CD4-positive, alpha-beta T cell treated with Interleukin-15 for 1 hour (primary cell): ENCODE results near the gene GSTO2.
"Not testable (repeated sequence)": the region's sequence is repeated elsewhere in the genome, so short reads cannot be mapped to it uniquely, and the experiment has no call there.

Source experiments
- DNase-seq: peaks from one replicate; pipeline ENCODE4 v3.0.0-alpha.2; 2020

The GSTO2 gene

GRCh38 chr10:104268713-104269645 is at the start of gene GSTO2:
TSS of gene GSTO2 (plus strand) at chr10:104269184. CDS start at chr10:104274916, 5,732 bp downstream.
- peak; percentile 99 for DNase-seq

DNA sequence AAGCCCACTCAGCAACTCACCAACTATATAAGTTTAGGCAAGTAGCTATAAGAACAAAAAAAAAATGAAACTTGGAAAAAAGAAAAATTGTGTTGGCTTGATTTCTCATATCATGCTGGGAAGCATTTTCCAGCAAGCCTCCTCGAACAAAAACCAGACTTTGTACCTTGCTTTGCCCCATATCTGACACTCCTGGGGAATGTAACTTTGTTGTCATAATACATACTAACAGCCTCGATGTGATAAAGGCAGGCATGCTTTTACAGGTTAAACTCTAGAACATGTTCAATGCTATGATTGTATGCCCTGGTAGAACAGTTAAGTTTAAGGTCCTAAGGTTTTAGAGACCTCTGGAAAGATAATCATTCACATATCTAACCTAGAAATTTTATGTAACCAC is 48.5 kb upstream of the GSTO2 start:
- DNase-seq = no peak

DNA sequence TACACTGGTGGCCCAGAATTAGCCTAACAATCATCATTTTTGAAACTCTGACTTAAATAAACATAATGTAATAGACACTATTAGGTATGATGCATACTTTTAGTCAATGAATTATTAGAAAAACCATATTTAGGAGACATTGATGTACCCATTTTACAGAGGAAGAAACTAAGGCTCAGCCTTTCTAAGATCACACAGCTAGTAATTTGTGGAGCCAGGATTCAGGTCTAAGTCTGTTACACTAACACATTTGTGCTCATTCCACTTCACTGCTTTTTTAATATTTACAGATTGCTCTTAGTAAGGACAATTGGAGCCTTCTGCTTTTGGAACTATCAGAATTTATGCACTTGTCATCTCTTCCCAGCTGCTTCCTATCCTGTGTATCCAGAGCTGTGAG is 45.7 kb upstream of the GSTO2 start:
- DNase-seq = no peak

- DNase-seq = no peak
Measured at GRCh38 chr10:104230490-104230889, 38.5 kb upstream of the GSTO2 start.

DNA sequence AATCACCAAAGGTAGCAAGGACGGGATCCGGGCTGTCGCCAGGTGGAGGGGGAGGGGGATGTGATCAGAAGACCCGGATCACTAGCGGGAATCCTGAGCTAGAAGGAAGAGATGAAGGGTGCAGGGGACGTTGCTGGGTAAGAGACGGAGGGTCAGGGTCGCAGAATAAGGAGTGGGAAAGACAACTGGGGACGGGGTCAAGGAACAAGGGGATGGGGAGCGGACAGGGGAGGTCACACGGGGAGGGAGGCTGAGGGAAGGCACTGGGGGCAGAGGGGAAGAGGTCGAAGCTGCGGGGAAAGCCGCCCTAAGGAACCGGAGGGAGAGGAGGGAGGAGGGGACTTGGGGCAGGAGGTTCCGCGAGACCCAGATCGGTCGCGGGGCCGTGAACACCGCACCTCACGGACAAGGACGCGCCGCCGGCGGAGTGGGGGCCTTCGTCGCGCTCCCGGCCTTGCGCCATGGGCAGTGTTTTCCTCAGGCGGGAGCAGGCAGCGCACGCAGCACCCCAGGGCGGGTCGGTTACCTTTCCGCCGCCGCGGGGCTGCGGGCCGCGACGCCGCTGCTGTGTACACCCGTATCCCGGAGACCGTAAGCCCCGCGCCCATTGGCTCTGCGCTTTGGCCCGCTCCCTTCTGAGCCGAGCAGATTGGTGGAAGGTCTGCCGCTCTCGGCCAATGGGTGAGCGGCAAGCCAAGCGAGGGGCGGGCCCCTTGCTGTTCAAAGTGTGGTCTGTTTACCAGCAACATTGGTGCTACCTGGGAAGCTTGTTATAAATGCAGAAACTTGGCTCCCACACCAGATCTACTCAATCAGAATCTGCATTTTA is 37.0 kb upstream of the GSTO2 start, which contains the start of gene CFAP43:
Gene CFAP43, minus strand, starts transcription at position 581 of the 829 bp plus-strand sequence. Its CDS starts 118 bp downstream, at position 463.
- peak; percentile 98 for DNase-seq

- DNase-seq = no peak
Measured at GRCh38 chr10:104232613-104233102, 36.3 kb upstream of the GSTO2 start.

DNA sequence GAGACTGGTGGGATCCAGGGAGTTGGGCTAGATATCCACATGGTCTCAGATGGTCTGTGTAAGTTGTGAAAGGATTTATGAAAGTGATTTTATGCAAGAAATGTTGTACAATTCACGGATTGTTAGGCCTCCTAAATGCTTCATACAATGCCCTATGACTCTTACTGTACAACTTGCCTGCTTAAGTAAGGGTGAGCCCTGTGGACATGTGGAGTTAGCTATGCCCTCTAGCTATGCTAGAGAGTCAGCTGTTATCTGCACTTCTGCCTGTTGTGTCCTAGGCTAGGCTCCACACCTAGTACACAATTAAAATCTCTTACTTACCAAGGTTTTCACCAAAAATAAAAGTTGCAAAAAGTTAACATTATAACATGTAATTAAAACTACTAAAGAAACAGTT is 35.2 kb upstream of the GSTO2 start:
- DNase-seq = no peak

DNA sequence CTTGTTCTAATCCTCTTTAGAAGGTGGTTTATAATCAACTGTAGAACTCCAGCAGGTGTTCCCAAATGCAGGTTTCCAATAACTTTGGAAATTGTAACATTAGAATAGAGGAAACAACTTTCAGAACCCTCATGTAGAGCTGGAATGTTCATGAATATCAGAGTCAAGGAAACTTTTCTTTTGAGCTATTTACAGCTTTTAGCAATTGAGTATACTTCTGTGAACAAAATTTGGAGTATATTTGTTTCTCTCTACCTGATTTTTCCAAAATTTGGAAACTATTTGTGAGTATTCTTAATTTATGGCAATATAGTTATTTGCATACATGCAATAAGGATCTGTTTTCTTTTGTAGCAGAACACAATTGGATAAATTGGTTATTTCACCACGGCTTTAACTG is 34.0 kb upstream of the GSTO2 start:
- no peak for DNase-seq

DNA sequence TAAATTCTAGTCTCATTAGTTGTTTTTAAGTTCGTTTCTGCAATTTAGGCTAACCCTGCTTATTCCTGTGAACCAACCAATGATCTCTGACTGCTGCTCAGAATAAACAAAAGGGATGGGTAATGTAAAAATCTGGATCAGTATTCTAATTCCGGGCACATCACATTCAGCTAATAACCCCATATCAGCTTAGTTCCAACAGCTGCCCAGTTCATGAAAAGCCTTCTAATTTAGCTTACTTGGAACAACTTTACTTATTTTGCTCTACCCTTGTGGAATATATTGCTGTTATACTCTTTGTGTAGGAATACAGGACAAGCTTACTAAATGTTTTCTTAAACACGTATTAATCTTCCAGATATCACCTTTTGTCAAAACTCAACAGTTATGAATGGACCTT is 33.2 kb upstream of the GSTO2 start:
- no peak for DNase-seq

- DNase-seq = no peak
Measured at GRCh38 chr10:104240078-104240477, 28.9 kb upstream of the GSTO2 start.

DNA sequence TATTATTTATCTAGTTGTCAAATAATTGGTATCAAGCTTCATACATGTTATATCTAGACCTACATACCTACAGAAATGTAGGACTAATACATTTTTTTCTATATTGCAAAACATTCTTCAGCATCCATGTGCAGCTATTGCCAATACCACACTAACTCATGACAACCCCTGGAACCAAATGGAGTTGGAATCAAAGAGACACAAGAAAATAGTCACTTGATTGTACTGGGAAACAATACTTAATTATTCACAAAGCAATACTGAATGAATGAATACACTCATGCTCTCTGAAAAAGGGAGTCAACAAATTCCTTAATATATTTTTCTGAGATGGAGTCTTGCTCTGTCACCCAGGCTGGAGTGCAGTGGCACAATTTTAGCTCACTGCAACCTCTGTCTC is 26.4 kb upstream of the GSTO2 start:
- no peak for DNase-seq

DNA sequence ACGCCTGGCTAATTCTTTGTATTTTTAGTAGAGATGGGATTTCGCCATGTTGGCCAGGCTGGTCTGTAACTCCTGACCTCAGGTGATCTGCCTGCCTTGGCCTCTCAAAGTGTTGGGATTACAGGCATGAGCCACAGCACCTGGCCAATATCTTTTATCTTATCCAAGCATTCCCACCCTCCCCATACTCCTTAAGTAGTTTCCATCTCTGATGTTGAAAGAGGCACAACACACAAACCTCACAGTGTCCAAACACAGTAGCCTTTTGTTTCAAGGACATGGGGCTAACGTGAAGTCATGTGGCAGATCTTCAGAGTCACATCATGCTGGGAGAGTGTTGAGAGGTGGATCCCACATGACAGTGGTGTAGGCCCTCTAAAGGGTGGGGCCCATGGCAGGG is 26.0 kb upstream of the GSTO2 start:
- not testable (repeated sequence) for DNase-seq

DNA sequence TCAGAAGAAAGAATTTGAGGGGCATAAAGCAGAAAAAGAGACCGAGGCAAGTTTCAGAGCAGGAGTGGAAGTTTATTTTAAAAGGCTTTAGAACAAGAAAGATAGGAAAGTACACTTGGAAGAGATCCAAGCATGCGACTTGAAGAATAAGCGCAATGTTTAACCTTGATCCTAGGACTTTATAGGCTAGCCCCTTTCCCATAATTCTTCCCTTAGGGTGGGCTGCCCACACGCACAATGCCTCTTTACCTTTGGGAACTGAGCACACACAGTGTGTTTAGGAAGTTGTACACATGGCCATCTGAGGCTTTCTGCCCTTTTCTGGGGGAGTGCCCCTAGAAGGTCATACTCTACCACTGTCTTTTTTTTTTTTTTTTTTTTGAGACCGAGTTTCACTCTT is 25.5 kb upstream of the GSTO2 start:
- no peak for DNase-seq

DNA sequence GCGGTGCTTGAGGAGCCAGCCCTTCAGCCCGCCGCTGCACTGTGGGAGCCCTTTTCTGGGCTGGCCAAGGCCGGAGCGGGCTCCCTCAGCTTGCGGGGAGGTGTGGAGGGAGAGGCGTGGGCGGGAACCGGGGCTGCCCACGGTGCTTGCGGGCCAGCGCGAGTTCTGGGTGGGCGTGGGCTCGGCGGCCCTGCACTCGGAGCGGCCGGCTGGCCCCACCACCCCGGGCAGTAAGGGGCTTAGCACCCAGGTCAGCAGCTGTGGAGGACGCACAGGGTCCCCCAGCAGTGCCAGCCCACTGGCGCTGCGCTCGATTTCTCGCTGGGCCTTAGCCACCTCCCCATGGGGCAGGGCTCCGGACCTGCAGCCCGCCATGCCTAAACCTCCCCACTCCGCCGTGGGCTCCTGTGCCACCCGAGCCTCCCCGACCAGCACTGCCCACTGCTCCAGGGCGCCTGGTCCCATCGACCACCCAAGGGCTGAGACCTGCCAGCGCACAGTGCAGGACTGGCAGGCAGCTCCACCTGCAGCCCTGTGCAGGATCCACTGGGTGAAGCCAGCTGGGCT is 23.8 kb upstream of the GSTO2 start:
- no peak for DNase-seq

- DNase-seq = peak; percentile 75
Measured at GRCh38 chr10:104246976-104247375, 22.0 kb upstream of the GSTO2 start.

GRCh38 chr10:104247513-104248146 is 21.4 kb upstream of the GSTO2 start:
- no peak for DNase-seq

- DNase-seq = not testable (repeated sequence)
Measured at GRCh38 chr10:104248931-104249330, 20.1 kb upstream of the GSTO2 start.

DNA sequence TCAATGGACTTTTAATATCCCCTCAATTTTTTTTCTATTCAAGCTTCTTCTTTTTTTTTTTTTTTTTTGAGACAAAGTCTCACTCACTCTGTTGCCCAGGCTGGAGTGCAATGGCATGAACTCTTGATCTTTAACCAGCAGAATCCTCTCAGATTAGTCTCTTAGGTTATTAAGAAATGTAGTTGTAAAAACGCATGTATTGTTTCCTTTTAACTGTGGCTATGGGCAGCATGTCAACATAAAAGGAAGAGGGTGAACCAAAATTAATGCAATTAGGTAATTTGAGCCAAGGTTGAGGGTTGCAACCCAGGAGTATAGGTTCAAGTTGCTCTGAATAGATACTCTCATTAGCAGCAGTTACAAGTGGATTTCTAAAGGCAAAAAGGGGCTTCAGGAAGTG is 18.6 kb upstream of the GSTO2 start:
- DNase-seq = no peak

GRCh38 chr10:104251443-104251842 is 17.5 kb upstream of the GSTO2 start:
- no peak for DNase-seq

DNA sequence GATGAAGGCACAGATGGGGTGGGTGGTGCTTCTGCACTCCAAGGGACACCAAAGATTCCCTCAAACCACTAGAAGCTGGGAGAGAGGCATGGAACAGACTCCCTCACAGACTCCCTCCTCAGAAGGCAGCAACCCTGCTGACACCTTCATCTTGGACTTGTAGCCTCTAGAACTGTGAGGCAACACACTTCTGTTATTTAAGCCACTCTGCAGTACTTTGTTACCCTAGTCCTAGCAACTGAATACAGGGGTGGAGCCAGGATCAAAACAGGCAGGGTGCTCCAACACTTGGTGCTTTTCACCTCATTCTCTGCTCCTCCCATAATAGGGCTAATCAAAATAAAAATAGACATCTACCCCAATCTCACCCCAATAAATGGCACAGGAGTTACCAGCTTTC is 16.6 kb upstream of the GSTO2 start:
- no peak for DNase-seq

DNA sequence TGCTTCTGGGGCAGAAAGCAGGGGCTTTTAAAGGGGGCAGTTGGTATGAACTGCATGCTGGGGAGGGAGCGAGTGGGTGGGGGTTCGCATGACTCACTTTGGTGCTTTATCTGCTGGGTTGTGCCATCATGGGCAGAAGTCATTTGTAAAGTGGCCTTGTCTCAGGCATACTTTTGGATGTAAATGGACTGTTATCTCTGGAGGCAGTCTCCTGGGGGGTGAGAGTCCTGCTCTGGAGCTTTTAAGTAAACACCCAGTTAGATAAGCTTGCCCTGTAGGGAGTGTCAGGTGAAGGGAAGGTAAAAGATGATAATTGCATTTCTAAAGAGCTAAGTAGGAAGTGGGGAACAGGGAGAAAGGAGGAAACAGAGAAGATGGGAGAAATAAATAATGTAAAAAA is 15.9 kb upstream of the GSTO2 start:
- no peak for DNase-seq

DNA sequence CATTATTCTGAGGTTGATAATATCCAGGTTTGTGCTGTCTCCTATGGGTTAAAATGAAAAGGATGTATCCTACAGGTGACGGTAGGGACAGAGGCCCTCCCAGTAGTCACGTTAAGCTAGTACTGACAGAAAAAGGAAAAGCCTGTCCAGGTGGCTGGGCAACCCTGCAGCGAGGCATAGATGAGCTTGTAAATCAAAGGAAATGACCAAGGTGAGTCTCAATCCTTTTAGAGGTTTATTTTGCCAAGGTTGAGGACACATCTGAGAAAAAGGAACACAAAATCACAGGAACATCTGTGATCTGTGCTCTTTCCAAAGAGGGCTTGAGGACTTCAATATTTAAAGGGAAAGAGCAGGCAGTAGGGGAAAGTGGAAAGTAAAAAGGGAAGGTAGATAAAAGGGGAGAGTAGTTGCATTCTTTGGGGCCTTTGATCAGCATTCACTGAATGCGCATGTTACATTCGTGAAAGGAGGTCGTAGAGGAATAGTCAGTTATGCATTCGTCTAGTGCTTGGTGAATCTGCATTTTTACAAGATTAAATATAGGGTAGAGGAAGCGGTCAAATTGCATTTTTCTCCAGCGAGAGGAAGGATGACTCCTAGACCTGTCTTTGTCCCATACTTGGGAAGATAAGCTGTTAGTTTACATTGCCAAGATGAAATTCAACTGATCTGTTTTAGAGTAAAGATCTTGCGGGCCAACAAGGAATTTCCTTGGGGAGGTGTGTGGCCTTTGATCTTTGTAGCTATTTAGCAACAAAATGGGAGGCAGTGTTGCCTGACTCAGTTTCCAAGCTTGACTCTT is 15.2 kb upstream of the GSTO2 start:
- DNase-seq = no peak
